HCT116 (cell line): Measurements from ENCODE around the gene MPP4. TPM values are rescaled to one million over a fixed set of nuclear protein-coding genes. Genes with fewer than 3 reads are reported as not detected.

Experiments used
- ATAC-seq: fragments of 200-7000 bp; cut with Tn5 transposase; 2 replicates; pipeline ENCODE4 v1.9.1; 2020; ENCODE audit warnings: mild to moderate bottlenecking, moderate library complexity
- Bru-seq: library from RNA; stranded (reverse); fragments of 400-500 nt; gene quantifications from one replicate; lab custom pipeline; 2021; lab: Mats Ljungman, UMichigan
- BruChase-seq, 2 experiments: library from RNA; stranded (reverse); fragments of 400-500 nt; gene quantifications; one replicate each; lab custom pipeline; 2021; lab: Mats Ljungman, UMichigan
- BruUV-seq: library from RNA; stranded (reverse); fragments of 400-500 nt; replicated peaks from 2 replicates; lab custom pipeline; 2021; lab: Mats Ljungman, UMichigan
- CTCF ChIA-PET: fragments of 300-600 bp; sonication (Branson Sonifier 250); formaldehyde crosslinking; loops from one replicate; lab custom pipeline; 2021; ENCODE audit warnings: antibody characterized with exemption; lab: Charles Lee
- POLR2A ChIA-PET: fragments of 300-600, 350-600 bp; sonication (Branson Sonifier 250); formaldehyde crosslinking; loops from one replicate; lab custom pipeline; 2021; ENCODE audit warnings: antibody characterized with exemption; lab: Charles Lee
- RAD21 ChIA-PET, 2 experiments: fragments of 300-600 bp; sonication (Branson Sonifier 250); formaldehyde crosslinking; loops; one replicate each; lab custom pipeline; 2023; ENCODE audit warnings: low total read pairs in 2 of 2; ENCODE audit not compliant: uncharacterized antibody in 2 of 2, unreplicated experiment in 2 of 2, low non-redundant PET in 1 of 2; lab: Charles Lee
- DNase-seq: peaks from one replicate; pipeline ENCODE4 v3.0.0-alpha.2; 2010; ENCODE audit warnings: low read depth, low spot score
- H2AFZ ChIP-seq: fragments of 200-600 bp; shearing (Covaris generic), sonication (generic); 2 replicates; pipeline ENCODE4 v1.6.1; 2017; ENCODE audit warnings: low read depth, mixed run types, mixed read lengths, antibody characterized with exemption, low read length; ENCODE audit not compliant: poor library complexity, severe bottlenecking
- H3K27ac ChIP-seq: 2 replicates; pipeline ENCODE4 v1.5.1; 2012; ENCODE audit warnings: low read depth, low read length
- H3K27me3 ChIP-seq: fragments of 200-600 bp; sonication (generic); 2 replicates; pipeline ENCODE4 v1.6.1; 2016; ENCODE audit warnings: mixed run types, low read length, mixed read lengths; ENCODE audit not compliant: insufficient read depth
- H3K36me3 ChIP-seq, 2 experiments: fragments of 200-500 bp in 1 of 2; fragments of 200-600 bp in 1 of 2; sonication (Bioruptor generic) in 1 of 2; sonication (generic) in 1 of 2; 2 replicates each; pipeline versions ENCODE4 v1.5.1 to v1.6.1; 2014 to 2016; ENCODE audit warnings: low read length in 2 of 2, inconsistent platforms in 1 of 2, mixed read lengths in 1 of 2, mixed run types in 1 of 2; ENCODE audit not compliant: insufficient read depth in 2 of 2, control insufficient read depth in 1 of 2
- H3K4me1 ChIP-seq, 2 experiments: fragments of 200-600 bp in 1 of 2; sonication (generic) in 1 of 2; 2 replicates each; pipeline versions ENCODE4 v1.5.1 to v1.6.1; 2012 to 2017; ENCODE audit warnings: low read length in 2 of 2, inconsistent platforms in 1 of 2, mild to moderate bottlenecking in 1 of 2, mixed read lengths in 1 of 2, mixed run types in 1 of 2, moderate library complexity in 1 of 2; ENCODE audit not compliant: insufficient read depth in 2 of 2, control insufficient read depth in 1 of 2
- H3K4me2 ChIP-seq: fragments of 200-600 bp; sonication (generic); 2 replicates; pipeline ENCODE4 v1.6.1; 2017; ENCODE audit warnings: mixed run types, low read length, mixed read lengths
- H3K4me3 ChIP-seq, 2 experiments: fragments of 200-600 bp in 1 of 2; sonication (generic) in 1 of 2; replicated peaks in 1 of 2; 2 replicates each; pipeline ENCODE4 v1.5.1; 2011 to 2016; ENCODE audit warnings: low read length in 2 of 2, control low read depth in 1 of 2, low read depth in 1 of 2, mild to moderate bottlenecking in 1 of 2, mixed read lengths in 1 of 2, mixed run types in 1 of 2
- H3K79me2 ChIP-seq: fragments of 200-600 bp; sonication (generic); 2 replicates; pipeline ENCODE4 v1.6.1; 2017; ENCODE audit warnings: mild to moderate bottlenecking, mixed run types, low read length, moderate library complexity, mixed read lengths; ENCODE audit not compliant: insufficient read depth
- H3K9ac ChIP-seq: fragments of 200-600 bp; sonication (generic); 2 replicates; pipeline ENCODE4 v1.6.1; 2016; ENCODE audit warnings: low read length, mixed read lengths
- H3K9me2 ChIP-seq: fragments of 200-600 bp; sonication (generic), shearing (Covaris generic); 2 replicates; pipeline ENCODE4 v1.6.1; 2017; ENCODE audit warnings: mixed run types, mild to moderate bottlenecking, moderate library complexity; ENCODE audit not compliant: insufficient read depth
- H3K9me3 ChIP-seq, 2 experiments: fragments of 200-500 bp in 1 of 2; fragments of 200-600 bp in 1 of 2; sonication (Bioruptor generic) in 1 of 2; sonication (generic) in 1 of 2; 2 replicates each; pipeline ENCODE4 v1.6.1; 2014 to 2017; ENCODE audit warnings: low read length in 2 of 2, mixed read lengths in 2 of 2, inconsistent platforms in 1 of 2, low read depth in 1 of 2, mild to moderate bottlenecking in 1 of 2, mixed run types in 1 of 2, moderate library complexity in 1 of 2; ENCODE audit not compliant: control insufficient read depth in 1 of 2, insufficient read depth in 1 of 2
- H4K20me1 ChIP-seq: fragments of 200-600 bp; sonication (generic), shearing (Covaris generic); 2 replicates; pipeline ENCODE4 v1.6.1; 2017; ENCODE audit warnings: mixed run types, mild to moderate bottlenecking, moderate library complexity; ENCODE audit not compliant: insufficient read depth
- CTCF ChIP-seq, 3 experiments: fragments of 200-600 bp in 1 of 3; sonication (generic) in 1 of 3; IDR thresholded peaks in 2 of 3; conservative IDR thresholded peaks in 1 of 3; 2 replicates each; pipeline ENCODE4 v1.5.1; 2012 to 2017; ENCODE audit warnings: low read depth in 2 of 3, low read length in 2 of 3, antibody characterized with exemption in 1 of 3, borderline replicate concordance in 1 of 3, control low read depth in 1 of 3, mild to moderate bottlenecking in 1 of 3, mixed read lengths in 1 of 3, mixed run types in 1 of 3, moderate library complexity in 1 of 3; ENCODE audit not compliant: insufficient read depth in 1 of 3
- EZH2phosphoT487 ChIP-seq: fragments of 200-600 bp; IDR thresholded peaks from 2 replicates; pipeline ENCODE4 v1.6.1; 2018; ENCODE audit warnings: antibody characterized with exemption, borderline replicate concordance
- SRF ChIP-seq: IDR thresholded peaks from 2 replicates; pipeline ENCODE4 v1.6.1; 2012; ENCODE audit warnings: low read depth
- YY1 ChIP-seq: IDR thresholded peaks from 2 replicates; pipeline ENCODE4 v1.6.1; 2011; ENCODE audit warnings: low read length, low read depth, moderate library complexity, mild to moderate bottlenecking; ENCODE audit not compliant: insufficient replicate concordance; ENCODE audit errors: extremely low read depth
- intact Hi-C: fragments of 100-400 bp; cut with micrococcal nuclease; formaldehyde crosslinking; loops from 2 replicates; pipeline ENCODE4 v1.10.0; 2022
- long read RNA-seq: library from polyadenylated mRNA; unstranded; transcript quantifications from one replicate; pipeline ENCODE4 v2.0.0, GENCODE V29; 2021; ENCODE audit not compliant: unreplicated experiment
- polyA plus RNA-seq: library from polyadenylated mRNA; unstranded; fragments of >200 nt; gene quantifications from 2 replicates; pipeline ENCODE4 v1.2.1, GENCODE V29; 2012; ENCODE audit warnings: missing spikeins
- total RNA-seq: library from RNA; stranded (reverse); gene quantifications from one replicate; pipeline ENCODE4 v1.2.1, GENCODE V29; 2021; ENCODE audit not compliant: unreplicated experiment
- TF ChIP-seq, protein P1 (sequence below): IDR thresholded peaks from 2 replicates; pipeline ENCODE4 v1.6.1; 2012

Gene MPP4
- total RNA-seq: 0.32 TPM
- polyA plus RNA-seq: not detected in 2 replicates
- Bru-seq, nascent RNA: percentile 29 among the genes with signal in this experiment
- BruChase-seq, experiment 1, labeled RNA remaining after a 6-hour chase: percentile 39 among the genes with signal in this experiment
- percentile 27 among the genes with signal in this experiment for BruChase-seq, experiment 2, labeled RNA remaining after a 2-hour chase
- long read RNA-seq: 0 reads

DNA sequence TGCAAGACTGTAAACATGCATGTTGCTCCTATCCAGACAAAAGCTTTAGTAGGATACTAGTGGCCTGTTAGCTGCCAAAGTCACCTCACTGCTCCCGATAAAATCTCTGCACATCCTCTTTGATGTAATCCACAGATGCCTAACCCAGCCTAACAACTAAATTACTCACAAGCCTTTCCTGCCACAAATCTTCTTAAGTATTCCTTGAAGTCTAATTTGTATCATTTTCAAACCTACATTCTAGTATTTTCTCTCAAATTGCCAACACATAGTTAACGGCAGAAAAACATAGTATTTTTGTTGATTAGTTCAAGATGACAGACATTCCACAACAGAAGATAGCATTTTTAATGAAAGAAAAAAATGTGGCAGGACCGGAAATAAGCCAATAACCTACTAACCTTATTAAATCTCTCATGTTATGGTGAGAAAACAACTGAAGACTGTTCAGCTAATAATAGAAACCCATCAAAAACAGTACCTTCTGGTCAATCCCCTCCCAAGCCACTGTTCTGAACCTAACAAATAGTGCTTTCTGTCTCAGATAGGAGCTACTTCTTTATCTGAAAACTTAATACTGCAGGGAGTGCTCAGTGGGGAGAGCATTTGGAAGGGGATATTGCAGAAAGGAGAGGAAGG, at the start of gene MPP4:
TSS of gene MPP4 (minus strand) at position 57 of the 639 bp plus-strand sequence. CDS start 4,690 bp downstream, outside the sequence.
- ChIA-PET RAD21 (no interaction called here), POLR2A (interaction anchor here (0.9 kb wide), 1 partner anchor 10 kb away, joined by 3 read pairs; no protein-coding TSS in a partner anchor), CTCF (no interaction called here)

GRCh38 chr2:201746551-201746950, 48.1 kb upstream of the MPP4 start:
- ChIA-PET CTCF (no interaction called here), RAD21 (no interaction called here), POLR2A (no interaction called here)
- no peaks in the 10 kb centered on the region for H3K9me2 ChIP-seq
- H3K4me1 ChIP-seq: no peaks in the 10 kb centered on the region
- H2AFZ ChIP-seq: no peak overlapping the region
- no peaks in the 10 kb centered on the region for H3K79me2 ChIP-seq
- H3K4me2 ChIP-seq: no peak overlapping the region
- peaks cover 7 to 11% of the 10 kb centered on the region in 2 experiments; a peak in 2 of 4 replicates for H3K36me3 ChIP-seq
- no peak overlapping the region for H3K27ac ChIP-seq
- ATAC-seq: no peak
- no peak for DNase-seq
- H3K27me3 ChIP-seq: no peaks in the 10 kb centered on the region
- intact Hi-C loops: no loop called here
- H3K4me3 ChIP-seq: no peak overlapping the region
- H3K9me3 ChIP-seq: no peaks in the 10 kb centered on the region
- no peak for TF ChIP-seq CTCF (IDR thresholded peaks at IDR 0.05 in 2 of 3, conservative IDR thresholded peaks at IDR 0.05 in 1 of 3; ENCODE audit: borderline replicate concordance in 1 of 3, insufficient read depth in 1 of 3, low read depth in 2 of 3, low read length in 2 of 3)
- TF ChIP-seq SRF: no peak
- TF ChIP-seq, protein P1, sequence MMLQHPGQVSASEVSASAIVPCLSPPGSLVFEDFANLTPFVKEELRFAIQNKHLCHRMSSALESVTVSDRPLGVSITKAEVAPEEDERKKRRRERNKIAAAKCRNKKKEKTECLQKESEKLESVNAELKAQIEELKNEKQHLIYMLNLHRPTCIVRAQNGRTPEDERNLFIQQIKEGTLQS: no peak
- no peak for TF ChIP-seq EZH2phosphoT487
- BruUV-seq: no TSS peak
- no peaks in the 10 kb centered on the region for H4K20me1 ChIP-seq
- no peak overlapping the region for H3K9ac ChIP-seq

More for the DNA sequence above, at the start of gene MPP4:
- Histone ChIP-seq H3K9me2 (no peaks in the 10 kb centered on the region), H3K9ac (no peak within 1 kb of the TSS), H3K27ac (no peak within 1 kb of the TSS), H2AFZ (no peak within 1 kb of the TSS), H4K20me1 (no peaks in the 10 kb centered on the region), H3K27me3 (no peaks in the 10 kb centered on the region), H3K4me3 (no peak within 1 kb of the TSS), H3K9me3 (no peaks in the 10 kb centered on the region), H3K4me1 (peaks cover 10 to 32% of the 10 kb centered on the region in 2 experiments; a peak in 3 of 4 replicates), H3K79me2 (no peaks in the 10 kb centered on the region), H3K36me3 (peaks cover 0 to 8% of the 10 kb centered on the region in 2 experiments; a peak in 1 of 4 replicates), H3K4me2 (peak within 1 kb of the TSS; percentile 54)
- no TSS peak for BruUV-seq
- intact Hi-C loops: no loop called here
- TF ChIP-seq EZH2phosphoT487 (no peak), YY1 (no peak)
- ATAC-seq (peak; percentile 61), DNase-seq (no peak)
